Kidney (tissue), 14 donors: ENCODE measurements around the gene SPTLC3. TPM values are rescaled to one million over a fixed set of nuclear protein-coding genes. Genes with fewer than 3 reads are reported as not detected.

ENCODE experiments used
- DNase-seq, 5 donors: peaks; one replicate each; pipeline ENCODE4 v3.0.0-alpha.2; 2013 to 2020
- FAIRE-seq: peaks from 2 replicates; lab custom pipeline; 2012; peaks lifted over from hg19 to GRCh38; lab: Jason Lieb, UNC
- H3K27ac ChIP-seq, 2 donors: one replicate each; pipeline ENCODE4 v1.7.0; 2013; ENCODE audit warnings: low read depth in 2 of 2, low read length in 2 of 2, inconsistent platforms in 1 of 2
- H3K27me3 ChIP-seq: one replicate; pipeline ENCODE4 v1.7.1; 2013; ENCODE audit warnings: low read length, inconsistent platforms; ENCODE audit not compliant: control insufficient read depth, insufficient read depth
- H3K36me3 ChIP-seq, 3 donors: one replicate each; pipeline versions ENCODE4 v1.7.0 to v1.7.1; 2013; ENCODE audit warnings: low read length in 3 of 3, control low read depth in 1 of 3, inconsistent platforms in 1 of 3; ENCODE audit not compliant: insufficient read depth in 3 of 3, control insufficient read depth in 2 of 3
- H3K4me1 ChIP-seq, 3 donors: one replicate each; pipeline versions ENCODE4 v1.7.0 to v1.7.1; 2013; ENCODE audit warnings: low read length in 3 of 3, inconsistent platforms in 1 of 3, low read depth in 1 of 3; ENCODE audit not compliant: control insufficient read depth in 2 of 3, insufficient read depth in 2 of 3
- H3K4me3 ChIP-seq, 3 donors: one replicate each; pipeline versions ENCODE4 v1.7.0 to v1.8.1; 2013; ENCODE audit warnings: low read length in 3 of 3, control low read depth in 1 of 3, inconsistent platforms in 1 of 3
- H3K9ac ChIP-seq, 3 donors: one replicate each; pipeline versions ENCODE4 v1.7.0 to v1.7.1; 2013; ENCODE audit warnings: low read length in 3 of 3, control low read depth in 1 of 3, inconsistent platforms in 1 of 3
- H3K9me3 ChIP-seq, 3 donors: one replicate each; pipeline versions ENCODE4 v1.7.0 to v1.7.1; 2013; ENCODE audit warnings: low read length in 3 of 3, control low read depth in 1 of 3, inconsistent platforms in 1 of 3; ENCODE audit not compliant: control insufficient read depth in 2 of 3, insufficient read depth in 1 of 3
- intact Hi-C: fragments of 100-400 bp; cut with DNase I; formaldehyde crosslinking; loops from one replicate; pipeline ENCODE4 v1.11.1; 2022
- polyA plus RNA-seq: library from polyadenylated mRNA; stranded (reverse); fragments of 350-450 nt; fragmentation: Illumina TruSeq; extraction: RNeasy Lipid Tissue Mini Kit (QIAGEN cat#74804); gene quantifications from one replicate; pipeline ENCODE4 v1.2.3, GENCODE V29; 2014; ENCODE audit warnings: low read depth, low replicate concordance; ENCODE audit not compliant: insufficient read depth
- total RNA-seq: library from RNA; stranded (reverse); fragmentation: NEBNext Ultra II Directional; extraction: Animal tissue kit (Norgen Biotek cat#: 25700); gene quantifications from one replicate; pipeline ENCODE4 v1.2.1, GENCODE V29; 2021
- TF ChIP-seq, protein P1 (sequence below): IDR thresholded peaks from 3 replicates; pipeline ENCODE4 v1.5.1; 2012; ENCODE audit warnings: mild to moderate bottlenecking, moderate library complexity, borderline replicate concordance; ENCODE audit not compliant: insufficient read depth; ENCODE audit errors: extremely low read depth
- donor health status: control.
- donor health status: control.
- donor health status: control.
- donor health status: control.
- donor health status: control.
- donor health status: DM: yes; HTN: yes; CAD: no.
- donor health status: Normal renal cell carcinoma (clear cell type).

SPTLC3 gene
- total and polyA plus RNA-seq, 2 donors from 2014 or later, result 7.1 to 65.9 TPM

DNA sequence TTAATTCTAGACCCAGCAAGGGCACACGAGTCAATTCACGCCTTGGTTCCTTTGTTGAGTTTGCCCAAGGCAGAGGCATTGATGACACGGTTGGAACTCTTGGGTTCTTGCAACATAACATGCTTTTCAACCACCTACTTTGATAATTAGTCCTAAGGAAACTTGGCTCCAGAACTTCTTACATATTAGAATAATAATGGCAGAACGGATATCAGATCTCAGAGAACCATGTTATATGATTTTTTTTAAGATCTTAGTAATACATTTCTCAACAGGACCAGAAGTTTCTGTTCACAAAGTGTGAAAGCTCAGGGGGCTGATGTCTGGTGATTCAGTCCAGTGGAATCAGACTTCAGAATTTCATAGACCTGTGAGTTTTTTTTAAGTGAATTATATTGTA, 19.2 kb downstream of the SPTLC3 start:
- H3K36me3 ChIP-seq, result peaks cover 0 to 2% (median 0%) of the 10 kb centered on the region in 3 donors
- TF ChIP-seq, protein P1, sequence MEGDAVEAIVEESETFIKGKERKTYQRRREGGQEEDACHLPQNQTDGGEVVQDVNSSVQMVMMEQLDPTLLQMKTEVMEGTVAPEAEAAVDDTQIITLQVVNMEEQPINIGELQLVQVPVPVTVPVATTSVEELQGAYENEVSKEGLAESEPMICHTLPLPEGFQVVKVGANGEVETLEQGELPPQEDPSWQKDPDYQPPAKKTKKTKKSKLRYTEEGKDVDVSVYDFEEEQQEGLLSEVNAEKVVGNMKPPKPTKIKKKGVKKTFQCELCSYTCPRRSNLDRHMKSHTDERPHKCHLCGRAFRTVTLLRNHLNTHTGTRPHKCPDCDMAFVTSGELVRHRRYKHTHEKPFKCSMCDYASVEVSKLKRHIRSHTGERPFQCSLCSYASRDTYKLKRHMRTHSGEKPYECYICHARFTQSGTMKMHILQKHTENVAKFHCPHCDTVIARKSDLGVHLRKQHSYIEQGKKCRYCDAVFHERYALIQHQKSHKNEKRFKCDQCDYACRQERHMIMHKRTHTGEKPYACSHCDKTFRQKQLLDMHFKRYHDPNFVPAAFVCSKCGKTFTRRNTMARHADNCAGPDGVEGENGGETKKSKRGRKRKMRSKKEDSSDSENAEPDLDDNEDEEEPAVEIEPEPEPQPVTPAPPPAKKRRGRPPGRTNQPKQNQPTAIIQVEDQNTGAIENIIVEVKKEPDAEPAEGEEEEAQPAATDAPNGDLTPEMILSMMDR, result no peak
- no peak overlapping the region for H3K27ac ChIP-seq
- H3K9ac ChIP-seq, result no peak overlapping the region
- no peak overlapping the region for H3K4me3 ChIP-seq
- no peaks in the 10 kb centered on the region for H3K9me3 ChIP-seq
- FAIRE-seq, result no peak
- H3K4me1 ChIP-seq, result peaks cover 0 to 6% (median 0%) of the 10 kb centered on the region in 3 donors
- intact Hi-C loops, result no loop called here
- no peaks in the 10 kb centered on the region for H3K27me3 ChIP-seq
- DNase-seq, result no peak

DNA sequence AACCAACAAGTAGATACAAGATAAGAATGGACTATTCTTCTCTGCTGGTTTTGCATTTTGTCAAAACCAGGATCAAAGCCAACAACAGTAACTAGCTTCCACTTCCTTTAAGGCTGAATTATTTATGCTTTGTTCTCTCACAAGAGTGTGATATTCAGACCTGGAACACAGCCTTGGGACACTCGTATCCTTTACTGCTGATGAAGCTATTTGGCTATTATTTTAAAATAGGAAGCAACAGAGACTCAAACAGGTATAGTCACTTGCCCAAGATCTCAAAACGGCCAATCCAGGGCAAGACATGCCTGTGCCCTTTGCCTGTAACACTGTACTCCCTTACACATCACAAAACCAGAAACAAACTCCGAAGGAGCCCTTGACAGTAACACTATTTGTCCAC, 19.9 kb downstream of the SPTLC3 start:
- H3K9me3 ChIP-seq, result no peaks in the 10 kb centered on the region
- no peak overlapping the region for H3K4me3 ChIP-seq
- peaks cover 0 to 2% (median 0%) of the 10 kb centered on the region in 3 donors for H3K36me3 ChIP-seq
- TF ChIP-seq, protein P1, result no peak
- H3K27me3 ChIP-seq, result no peaks in the 10 kb centered on the region
- H3K9ac ChIP-seq, result no peak overlapping the region
- no peak overlapping the region for H3K27ac ChIP-seq
- intact Hi-C loops, result no loop called here
- FAIRE-seq, result no peak
- no peak for DNase-seq
- peaks cover 0 to 6% (median 0%) of the 10 kb centered on the region in 3 donors for H3K4me1 ChIP-seq

DNA sequence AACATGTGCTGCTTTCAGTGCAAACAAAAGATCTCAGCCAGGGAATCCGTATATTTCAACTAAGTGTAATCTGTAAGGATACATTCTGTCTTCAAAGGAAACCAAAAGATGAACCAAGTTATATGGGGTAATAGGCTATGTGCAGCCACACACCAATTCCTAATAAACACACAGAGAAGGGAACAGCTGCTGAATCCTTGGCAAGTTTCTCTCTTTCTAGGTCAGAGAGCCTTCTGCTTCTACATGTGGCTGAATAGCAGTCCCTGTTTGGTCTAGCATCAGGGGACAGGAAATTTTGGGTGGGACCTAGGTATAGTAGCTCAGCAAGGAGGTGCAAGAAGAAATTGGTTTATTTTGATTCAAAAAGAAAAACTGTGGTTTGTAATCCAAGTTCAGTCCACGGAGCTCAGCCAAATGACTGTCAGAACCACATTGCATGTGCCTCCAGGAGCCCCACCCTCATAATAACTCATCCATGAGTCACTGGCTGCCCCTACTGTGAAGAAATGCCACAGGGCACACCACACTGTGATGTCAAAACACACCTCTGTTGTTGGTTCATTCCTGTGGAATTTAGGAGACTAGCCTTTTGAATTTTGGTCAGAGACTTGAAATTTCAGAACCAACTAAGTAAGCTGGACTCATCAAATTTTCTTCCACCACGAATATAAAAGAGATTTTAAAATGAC, 21.1 kb downstream of the SPTLC3 start:
- Histone ChIP-seq H3K27me3 (no peaks in the 10 kb centered on the region), H3K36me3 (peaks cover 0 to 2% (median 0%) of the 10 kb centered on the region in 3 donors), H3K9me3 (no peaks in the 10 kb centered on the region), H3K4me3 (no peak overlapping the region), H3K27ac (no peak overlapping the region), H3K4me1 (peaks cover 0 to 6% (median 0%) of the 10 kb centered on the region in 3 donors), H3K9ac (no peak overlapping the region)
- intact Hi-C loops, result no loop called here
- FAIRE-seq (no peak), DNase-seq (no peak)
- TF ChIP-seq, protein P1, result no peak

DNA sequence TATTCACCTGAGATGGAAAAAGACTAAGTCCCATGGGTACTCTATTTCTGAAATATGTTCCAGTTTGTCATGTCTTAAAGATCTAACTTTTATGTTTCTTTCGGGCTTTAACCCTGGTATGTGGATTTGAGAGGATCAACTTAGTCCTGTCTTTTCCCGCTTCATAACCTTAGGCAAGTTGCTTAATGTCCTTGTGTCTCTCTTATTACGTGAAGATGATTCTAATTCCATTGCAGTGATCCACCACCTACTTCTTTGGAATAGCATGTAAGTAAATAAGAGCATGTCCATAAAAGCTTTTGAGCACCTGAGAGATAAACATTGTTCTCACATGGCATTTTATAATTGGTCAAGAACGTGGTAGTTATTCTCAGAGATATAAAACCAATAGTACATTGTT, 23.0 kb downstream of the SPTLC3 start:
- no peak overlapping the region for H3K9ac ChIP-seq
- peaks cover 0 to 6% (median 0%) of the 10 kb centered on the region in 3 donors for H3K4me1 ChIP-seq
- peaks cover 0 to 2% (median 0%) of the 10 kb centered on the region in 3 donors for H3K36me3 ChIP-seq
- H3K27me3 ChIP-seq, result no peaks in the 10 kb centered on the region
- intact Hi-C loops, result no loop called here
- FAIRE-seq (no peak), DNase-seq (no peak)
- TF ChIP-seq, protein P1, result no peak
- H3K27ac ChIP-seq, result no peak overlapping the region
- no peaks in the 10 kb centered on the region for H3K9me3 ChIP-seq
- no peak overlapping the region for H3K4me3 ChIP-seq
